GM12878 (cell line): ENCODE data around the gene PGC. TPM values are rescaled to one million over a fixed set of nuclear protein-coding genes. Genes with fewer than 3 reads are reported as not detected.
A peak's percentile ranks its signal among the peaks of the same experiment; 100 is the strongest.

Experiments used
- BMI1 ChIP-seq: fragments of 450-650 bp; IDR thresholded peaks from 2 replicates; pipeline ENCODE4 v1.6.1; 2016; ENCODE audit warnings: mild to moderate bottlenecking, moderate library complexity, borderline replicate concordance
- CHD2 ChIP-seq: IDR thresholded peaks from 2 replicates; pipeline ENCODE4 v1.6.1; 2011; ENCODE audit warnings: low read depth, low read length, improper control_type of control experiment, borderline replicate concordance
- CREM ChIP-seq: IDR thresholded peaks from 2 replicates; pipeline ENCODE4 v1.6.1; 2014; ENCODE audit warnings: antibody characterized with exemption, low read depth
- ETV6 ChIP-seq, 2 experiments: fragments of 450-650 bp in 1 of 2; IDR thresholded peaks in 1 of 2; conservative IDR thresholded peaks in 1 of 2; 2 replicates each; pipeline ENCODE4 v1.6.1; 2014; ENCODE audit warnings: antibody characterized with exemption in 1 of 2, borderline replicate concordance in 1 of 2, low read depth in 1 of 2, mild to moderate bottlenecking in 1 of 2, moderate library complexity in 1 of 2
- EZH2 ChIP-seq: IDR thresholded peaks from 2 replicates; pipeline ENCODE4 v1.6.1; 2012; ENCODE audit warnings: low read depth, mild to moderate bottlenecking, control low read depth, inconsistent platforms, low read length, borderline replicate concordance; ENCODE audit not compliant: control insufficient read depth
- HDAC2 ChIP-seq: fragments of 200-600 bp; sonication (generic); IDR thresholded peaks from 2 replicates; pipeline ENCODE4 v1.6.1; 2017
- IKZF1 ChIP-seq: fragments of 450-650 bp; conservative IDR thresholded peaks from 2 replicates; pipeline ENCODE4 v1.6.1; 2017; ENCODE audit warnings: antibody characterized with exemption, mild to moderate bottlenecking
- KAT2A ChIP-seq: conservative IDR thresholded peaks from 2 replicates; pipeline ENCODE4 v1.6.1; 2011; ENCODE audit warnings: low read depth, low read length; ENCODE audit not compliant: control insufficient read depth
- MEF2B ChIP-seq: fragments of 450-650 bp; IDR thresholded peaks from 2 replicates; pipeline ENCODE4 v1.6.1; 2018; ENCODE audit warnings: mild to moderate bottlenecking, moderate library complexity; ENCODE audit not compliant: partially characterized antibody, poor library complexity, severe bottlenecking
- NKRF ChIP-seq: fragments of 450-650 bp; conservative IDR thresholded peaks from 2 replicates; pipeline ENCODE4 v1.6.1; 2017; ENCODE audit warnings: mild to moderate bottlenecking, moderate library complexity
- PML ChIP-seq: IDR thresholded peaks from 2 replicates; pipeline ENCODE4 v1.6.1; 2012; ENCODE audit warnings: low read length, inconsistent platforms
- POU2F2 ChIP-seq: IDR thresholded peaks from 3 replicates; pipeline ENCODE4 v1.6.1; 2011; ENCODE audit warnings: low read depth, mild to moderate bottlenecking, low read length, borderline replicate concordance
- TAF1 ChIP-seq: IDR thresholded peaks from 2 replicates; pipeline ENCODE4 v1.6.1; 2011; ENCODE audit warnings: mild to moderate bottlenecking, low read depth, low read length, borderline replicate concordance
- TARDBP ChIP-seq: IDR thresholded peaks from 2 replicates; pipeline ENCODE4 v1.6.1; 2016; ENCODE audit warnings: borderline replicate concordance
- USF1 ChIP-seq: IDR thresholded peaks from 2 replicates; pipeline ENCODE4 v1.6.1; 2011; ENCODE audit warnings: borderline replicate concordance, low read depth, mild to moderate bottlenecking, moderate library complexity, mixed read lengths, low read length; ENCODE audit not compliant: insufficient read depth; ENCODE audit errors: extremely low read length
- ZBTB4 ChIP-seq: fragments of 450-650 bp; formaldehyde crosslinking; IDR thresholded peaks from 2 replicates; pipeline ENCODE4 v1.4.0; 2022; ENCODE audit warnings: mild to moderate bottlenecking, moderate library complexity
- ZNF207 ChIP-seq: fragments of 450-650 bp; IDR thresholded peaks from 2 replicates; pipeline ENCODE4 v1.6.1; 2014; ENCODE audit warnings: antibody characterized with exemption, mild to moderate bottlenecking, borderline replicate concordance
- ZNF622 ChIP-seq: fragments of 450-650 bp; IDR thresholded peaks from 2 replicates; pipeline ENCODE4 v1.6.1; 2017; ENCODE audit warnings: mild to moderate bottlenecking, inconsistent platforms
- polyA plus RNA-seq, 11 experiments: library from polyadenylated mRNA; depleted of rRNA in 4 of 11; unstranded in 6 of 11; stranded (reverse) in 5 of 11; fragments of >200 nt; fragmentation: Nextera tagmentation in 4 of 11; fragmentation: Illumina TruSeq in 1 of 11; extraction: Ambion mirVana in 4 of 11; extraction: Trizol in 1 of 11; gene quantifications; 1 replicate in 1 of 11; 2 replicates in 10 of 11; pipeline versions ENCODE4 v1.2.1 to v1.2.3, GENCODE V29; 2011 to 2016; ENCODE audit warnings: inconsistent platforms in 2 of 11, missing spikeins in 2 of 11, low read depth in 1 of 11
- total RNA-seq, 4 experiments: library from RNA; depleted of rRNA in 3 of 4; stranded (reverse); fragments of >200 nt in 3 of 4; fragmentation: Illumina TruSeq in 1 of 4; extraction: Trizol in 1 of 4; gene quantifications; 2 replicates each; pipeline versions ENCODE4 v1.2.1 to v1.2.3, GENCODE V29; 2013 to 2021
- TF ChIP-seq, protein P1 (sequence below): IDR thresholded peaks from 2 replicates; pipeline ENCODE4 v1.6.1; 2011; ENCODE audit warnings: low read depth, mild to moderate bottlenecking, low read length, moderate library complexity, borderline replicate concordance; ENCODE audit errors: extremely low read depth
- TF ChIP-seq, protein P2 (sequence below): IDR thresholded peaks from 2 replicates; pipeline ENCODE4 v1.6.1; 2011; ENCODE audit warnings: borderline replicate concordance, low read depth, mild to moderate bottlenecking, moderate library complexity, low read length; ENCODE audit not compliant: insufficient read depth, poor library complexity, severe bottlenecking

PGC gene
- total and polyA plus RNA-seq, 10 of the 15 experiments (the other 5 are each of a cell fraction or from before 2014, with no cell fraction given): 0.26 TPM; not detected in 9

DNA sequence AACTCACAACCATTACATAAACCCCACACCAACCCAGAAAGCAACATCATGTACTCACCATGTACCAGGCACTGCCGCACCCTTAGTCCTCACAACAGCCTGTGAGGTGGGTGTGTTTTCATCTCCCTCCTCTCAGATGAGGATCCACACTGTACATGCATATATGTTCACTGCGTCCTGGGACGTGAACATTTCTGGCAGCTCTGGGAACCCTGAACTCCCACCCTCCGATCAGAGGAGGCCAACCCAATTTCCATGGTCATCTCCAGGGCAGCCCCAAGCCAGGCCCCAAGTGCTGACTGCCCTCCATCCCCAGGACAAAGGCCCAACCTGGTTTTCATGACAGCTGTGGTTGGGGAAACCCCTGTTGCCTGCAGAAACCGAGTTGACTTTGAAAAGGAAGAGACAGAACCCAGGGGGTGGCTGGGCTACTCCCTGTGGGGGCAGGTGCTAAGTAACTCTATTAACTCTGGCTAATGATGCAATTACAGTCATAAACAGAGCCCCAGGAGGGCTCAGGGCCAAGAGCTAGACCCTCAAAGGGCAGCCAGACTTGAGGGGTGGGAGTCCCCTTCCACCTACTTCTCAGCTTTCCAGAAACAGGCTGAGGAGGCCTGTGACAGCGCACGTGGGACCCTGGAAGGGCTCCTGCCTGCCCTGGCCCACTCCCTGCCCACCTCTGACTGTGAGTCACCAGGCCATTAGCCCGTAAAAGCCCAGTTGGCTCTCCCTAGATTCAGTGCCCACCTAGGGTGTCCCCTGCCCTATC, 14.4 kb downstream of the PGC start (continued):
- TF ChIP-seq ZBTB4 (CRISPR knock-in tag): no peak
- TF ChIP-seq BMI1: peak; percentile 72; the same call in 1 of the 2 replicates
- peak; percentile 28 for TF ChIP-seq NKRF
- TF ChIP-seq, protein P1, sequence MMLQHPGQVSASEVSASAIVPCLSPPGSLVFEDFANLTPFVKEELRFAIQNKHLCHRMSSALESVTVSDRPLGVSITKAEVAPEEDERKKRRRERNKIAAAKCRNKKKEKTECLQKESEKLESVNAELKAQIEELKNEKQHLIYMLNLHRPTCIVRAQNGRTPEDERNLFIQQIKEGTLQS: no peak
- TF ChIP-seq USF1: no peak
- peak; percentile 34; the same call in 1 of the 2 replicates for TF ChIP-seq TAF1
- no peak for TF ChIP-seq TARDBP
- peak; percentile 55 for TF ChIP-seq CREM
- TF ChIP-seq IKZF1: peak; percentile 76; the same call in 1 of the 2 replicates
- no peak for TF ChIP-seq KAT2A
- TF ChIP-seq EZH2: no peak
- TF ChIP-seq POU2F2: peak; percentile 70
- TF ChIP-seq ZNF622: no peak
- no peak for TF ChIP-seq HDAC2
- TF ChIP-seq ETV6 (conservative IDR thresholded peaks at IDR 0.05 in 1 of 2, IDR thresholded peaks at IDR 0.05 in 1 of 2; ENCODE audit: borderline replicate concordance in 1 of 2, low read depth in 1 of 2): 0 out of 4 replicates have a peak, but pooled peaks of 1 of the 2 experiments have one; percentile 19
- TF ChIP-seq CHD2: peak; percentile 27; the same call in 1 of the 2 replicates
- TF ChIP-seq, protein P2, sequence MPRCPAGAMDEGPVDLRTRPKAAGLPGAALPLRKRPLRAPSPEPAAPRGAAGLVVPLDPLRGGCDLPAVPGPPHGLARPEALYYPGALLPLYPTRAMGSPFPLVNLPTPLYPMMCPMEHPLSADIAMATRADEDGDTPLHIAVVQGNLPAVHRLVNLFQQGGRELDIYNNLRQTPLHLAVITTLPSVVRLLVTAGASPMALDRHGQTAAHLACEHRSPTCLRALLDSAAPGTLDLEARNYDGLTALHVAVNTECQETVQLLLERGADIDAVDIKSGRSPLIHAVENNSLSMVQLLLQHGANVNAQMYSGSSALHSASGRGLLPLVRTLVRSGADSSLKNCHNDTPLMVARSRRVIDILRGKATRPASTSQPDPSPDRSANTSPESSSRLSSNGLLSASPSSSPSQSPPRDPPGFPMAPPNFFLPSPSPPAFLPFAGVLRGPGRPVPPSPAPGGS: peak; percentile 85
- TF ChIP-seq MEF2B: peak; percentile 84
- TF ChIP-seq ZNF207: no peak; the same call in 1 of the 2 replicates
- no peak for TF ChIP-seq PML
